Endothelial cell of umbilical vein (primary cell): ENCODE data around the gene FILIP1L. TPM values are rescaled to one million over a fixed set of nuclear protein-coding genes. Genes with fewer than 3 reads are reported as not detected.

Source experiments
- BruUV-seq: library from RNA; stranded (reverse); fragments of 400-500 nt; replicated peaks from 2 replicates; lab custom pipeline; 2021; lab: Mats Ljungman, UMichigan
- CTCF ChIA-PET: fragments of 300-600, 350-600 bp; sonication (Branson Sonifier 250); formaldehyde crosslinking; loops from one replicate; lab custom pipeline; 2021; ENCODE audit warnings: antibody characterized with exemption, inconsistent platforms; lab: Charles Lee
- POLR2A ChIA-PET: fragments of 300-600, 350-600 bp; sonication (Branson Sonifier 250); formaldehyde crosslinking; loops from one replicate; lab custom pipeline; 2021; ENCODE audit warnings: antibody characterized with exemption, inconsistent platforms; lab: Charles Lee
- DNase-seq: peaks from one replicate; pipeline ENCODE4 v3.0.0-alpha.2; 2011; ENCODE audit warnings: low read depth, low spot score
- FAIRE-seq: peaks from 2 replicates; lab custom pipeline; 2011; peaks lifted over from hg19 to GRCh38; lab: Jason Lieb, UNC
- H2AFZ ChIP-seq: 2 replicates; pipeline ENCODE4 v1.6.0; 2012; ENCODE audit warnings: low read depth, low read length, control low read depth, inconsistent platforms
- H3K27ac ChIP-seq: 2 replicates; pipeline ENCODE4 v1.5.1; 2011; ENCODE audit warnings: low read depth, mild to moderate bottlenecking, control low read depth, low read length, moderate library complexity; ENCODE audit not compliant: insufficient read depth
- H3K27me3 ChIP-seq, 2 experiments: 2 replicates each; pipeline versions ENCODE4 v1.6.0 to v1.6.1; 2011; ENCODE audit warnings: low read length in 2 of 2, mixed read lengths in 1 of 2; ENCODE audit not compliant: control insufficient read depth in 2 of 2, insufficient read depth in 2 of 2
- H3K36me3 ChIP-seq, 2 experiments: 2 replicates in 1 of 2; 3 replicates in 1 of 2; pipeline ENCODE4 v1.5.1; 2011; ENCODE audit warnings: low read length in 2 of 2, mild to moderate bottlenecking in 1 of 2, moderate library complexity in 1 of 2; ENCODE audit not compliant: control insufficient read depth in 2 of 2, insufficient read depth in 2 of 2; ENCODE audit errors: extremely low read depth in 1 of 2
- H3K4me1 ChIP-seq: 3 replicates; pipeline ENCODE4 v1.5.1; 2011; ENCODE audit warnings: mild to moderate bottlenecking, low read length; ENCODE audit not compliant: control insufficient read depth, insufficient read depth; ENCODE audit errors: extremely low read depth
- H3K4me2 ChIP-seq: 2 replicates; pipeline ENCODE4 v1.6.1; 2011; ENCODE audit warnings: low read length, control low read depth, mixed read lengths; ENCODE audit not compliant: insufficient read depth
- H3K4me3 ChIP-seq, 3 experiments: fragments of 200-600 bp in 1 of 3; sonication (generic), shearing (Covaris generic) in 1 of 3; replicated peaks in 1 of 3; 2 replicates each; pipeline ENCODE4 v1.5.1; 2011 to 2016; ENCODE audit warnings: control low read depth in 3 of 3, low read length in 3 of 3, mild to moderate bottlenecking in 2 of 3, inconsistent platforms in 1 of 3, low read depth in 1 of 3, moderate library complexity in 1 of 3; ENCODE audit not compliant: insufficient read depth in 1 of 3
- H3K79me2 ChIP-seq: 2 replicates; pipeline ENCODE4 v1.6.0; 2012; ENCODE audit warnings: low read length, inconsistent platforms; ENCODE audit not compliant: control insufficient read depth, insufficient read depth
- H3K9ac ChIP-seq: replicated peaks from 2 replicates; pipeline ENCODE3; 2011; ENCODE audit warnings: low read length, control low read depth; ENCODE audit not compliant: insufficient read depth; ENCODE audit errors: extremely low read depth
- H3K9me1 ChIP-seq: replicated peaks from 3 replicates; pipeline ENCODE4 v1.6.0; 2011; ENCODE audit warnings: mild to moderate bottlenecking, low read length; ENCODE audit not compliant: control insufficient read depth, insufficient read depth; ENCODE audit errors: extremely low read depth
- H3K9me3 ChIP-seq: replicated peaks from 2 replicates; pipeline ENCODE4 v1.5.1; 2012; ENCODE audit warnings: low read length, inconsistent platforms; ENCODE audit not compliant: control insufficient read depth, insufficient read depth
- H4K20me1 ChIP-seq: replicated peaks from 2 replicates; pipeline ENCODE3; 2011; ENCODE audit warnings: mild to moderate bottlenecking, low read length; ENCODE audit not compliant: control insufficient read depth, insufficient read depth; ENCODE audit errors: extremely low read depth
- CTCF ChIP-seq, 2 donors: IDR thresholded peaks; 1 replicate in 1 of 2; 2 replicates in 1 of 2; pipeline ENCODE4 v1.5.1; 2011; ENCODE audit warnings: low read length in 2 of 2, mild to moderate bottlenecking in 2 of 2, moderate library complexity in 2 of 2, control low read depth in 1 of 2, inconsistent platforms in 1 of 2, low read depth in 1 of 2; ENCODE audit not compliant: insufficient read depth in 1 of 2; ENCODE audit errors: extremely low read depth in 1 of 2
- EZH2 ChIP-seq: IDR thresholded peaks from 2 replicates; pipeline ENCODE4 v1.6.1; 2012; ENCODE audit warnings: borderline replicate concordance, low read depth, mild to moderate bottlenecking, moderate library complexity, low read length, inconsistent platforms; ENCODE audit not compliant: severe bottlenecking
- GATA2 ChIP-seq: IDR thresholded peaks from 2 replicates; pipeline ENCODE4 v1.7.0; 2011; ENCODE audit warnings: low read depth, mild to moderate bottlenecking, moderate library complexity, mixed read lengths, low read length; ENCODE audit not compliant: insufficient read length, insufficient read depth
- JUN ChIP-seq: IDR thresholded peaks from 2 replicates; pipeline ENCODE4 v1.6.1; 2011; ENCODE audit warnings: borderline replicate concordance, low read depth; ENCODE audit not compliant: insufficient read length, insufficient read depth
- MAX ChIP-seq: IDR thresholded peaks from 2 replicates; pipeline ENCODE4 v1.6.1; 2011; ENCODE audit not compliant: insufficient read depth, insufficient read length
- POLR2A ChIP-seq: IDR thresholded peaks from 2 replicates; pipeline ENCODE4 v1.6.1; 2012; ENCODE audit warnings: low read depth, mild to moderate bottlenecking, control low read depth, low read length
- POLR2AphosphoS5 ChIP-seq: IDR thresholded peaks from 2 replicates; pipeline ENCODE4 v1.6.1; 2012; ENCODE audit warnings: low read depth, mild to moderate bottlenecking, control low read depth, low read length, moderate library complexity; ENCODE audit not compliant: insufficient read depth
- dilution Hi-C: fragments of 300-500 bp; cut with MboI; formaldehyde crosslinking; loops from one replicate; pipeline ENCODE4 v1.15.0; 2019; ENCODE audit warnings: low sequenced_read_pairs; ENCODE audit not compliant: extremely low pct_ligation_motif_present
- intact Hi-C: fragments of 100-400 bp; cut with micrococcal nuclease; formaldehyde crosslinking; loops from one replicate; pipeline ENCODE4 v1.10.0; 2022
- polyA plus RNA-seq, 4 experiments: library from polyadenylated mRNA; depleted of rRNA in 3 of 4; stranded (reverse) in 3 of 4; unstranded in 1 of 4; fragments of >200 nt; gene quantifications; 2 replicates each; pipeline versions ENCODE4 v1.2.1 to v1.2.3, GENCODE V29; 2011 to 2012; ENCODE audit warnings: missing spikeins in 1 of 4
- total RNA-seq: library from RNA; stranded (reverse); gene quantifications from 2 replicates; pipeline ENCODE4 v1.2.3, GENCODE V29; 2021

FILIP1L gene
- total and polyA plus RNA-seq, 2 donors (not counting 3 experiments of a cell fraction or from before 2014, with no cell fraction given), result 26.0 to 29.9 TPM

GRCh38 chr3:100033903-100034471 lies 80.3 kb downstream of the FILIP1L start:
- Histone ChIP-seq H3K27me3 (no peaks in the 10 kb centered on the region), H3K79me2 (no peaks in the 10 kb centered on the region), H4K20me1 (no peaks in the 10 kb centered on the region), H3K4me3 (no peak overlapping the region), H3K4me2 (no peak overlapping the region), H3K27ac (no peak overlapping the region), H3K9ac (no peak overlapping the region), H3K36me3 (no peaks in the 10 kb centered on the region), H3K9me3 (no peaks in the 10 kb centered on the region), H3K4me1 (peaks cover 3% of the 10 kb centered on the region), H3K9me1 (no peaks in the 10 kb centered on the region), H2AFZ (no peak overlapping the region)
- POLR2A ChIA-PET, result no interaction called here
- CTCF ChIA-PET, result interaction anchor here (0.7 to 1.4 kb wide), 4 partner anchors 9 to 202 kb away, joined by 3 to 4 read pairs (median 3); no protein-coding TSS in a partner anchor
- FAIRE-seq (no peak), DNase-seq (no peak)
- BruUV-seq, result no TSS peak
- no peak for TF ChIP-seq GATA2
- no peak for TF ChIP-seq POLR2A
- no peak for TF ChIP-seq POLR2AphosphoS5
- no peak for TF ChIP-seq MAX
- no peak for TF ChIP-seq CTCF (IDR thresholded peaks at IDR 0.05; ENCODE audit: extremely low read depth in 1 of 2, insufficient read depth in 1 of 2, low read depth in 1 of 2, low read length in 2 of 2)
- no peak for TF ChIP-seq EZH2
- no peak for TF ChIP-seq JUN
- intact Hi-C loops (no loop called here), dilution Hi-C loops (no loop called here)
